ENCODE results near the gene WDFY2.

The WDFY2 gene

GRCh38 chr13:51704399-51705313, 120.4 kb downstream of the WDFY2 start:
- Histone ChIP-seq H3K9ac (ENCODE audit: low read length) (no peak overlapping the region), H3K9me2 (replicated peaks; ENCODE audit: insufficient read depth, low read length) (no peaks in the 10 kb centered on the region), H3K9me3 (ENCODE audit: insufficient read depth, low read length) (no peaks in the 10 kb centered on the region), H3K36me3 (ENCODE audit: low read length) (peaks cover 3% of the 10 kb centered on the region; the same call in 1 of the 2 replicates), H3K27ac (ENCODE audit: low read depth, low read length) (no peak overlapping the region), H3K4me2 (ENCODE audit: low read depth, low read length, poor library complexity, severe bottlenecking) (no peak overlapping the region), H3K27me3 (ENCODE audit: low read length) (no peaks in the 10 kb centered on the region), H3K4me3 (ENCODE audit: insufficient read depth, low read length, poor library complexity, severe bottlenecking) (no peak overlapping the region), H4K20me1 (ENCODE audit: low read depth, low read length) (no peaks in the 10 kb centered on the region), H2AFZ (ENCODE audit: low read depth, low read length, severe bottlenecking) (no peak overlapping the region), H3K79me2 (ENCODE audit: insufficient read depth, low read length) (no peaks in the 10 kb centered on the region), H3F3A (ENCODE audit: insufficient read depth) (no peaks in the 10 kb centered on the region)
- TF ChIP-seq EZH2phosphoT487 (conservative IDR thresholded peaks at IDR 0.05; ENCODE audit: low read length) = no peak
- TF ChIP-seq, protein P1, sequence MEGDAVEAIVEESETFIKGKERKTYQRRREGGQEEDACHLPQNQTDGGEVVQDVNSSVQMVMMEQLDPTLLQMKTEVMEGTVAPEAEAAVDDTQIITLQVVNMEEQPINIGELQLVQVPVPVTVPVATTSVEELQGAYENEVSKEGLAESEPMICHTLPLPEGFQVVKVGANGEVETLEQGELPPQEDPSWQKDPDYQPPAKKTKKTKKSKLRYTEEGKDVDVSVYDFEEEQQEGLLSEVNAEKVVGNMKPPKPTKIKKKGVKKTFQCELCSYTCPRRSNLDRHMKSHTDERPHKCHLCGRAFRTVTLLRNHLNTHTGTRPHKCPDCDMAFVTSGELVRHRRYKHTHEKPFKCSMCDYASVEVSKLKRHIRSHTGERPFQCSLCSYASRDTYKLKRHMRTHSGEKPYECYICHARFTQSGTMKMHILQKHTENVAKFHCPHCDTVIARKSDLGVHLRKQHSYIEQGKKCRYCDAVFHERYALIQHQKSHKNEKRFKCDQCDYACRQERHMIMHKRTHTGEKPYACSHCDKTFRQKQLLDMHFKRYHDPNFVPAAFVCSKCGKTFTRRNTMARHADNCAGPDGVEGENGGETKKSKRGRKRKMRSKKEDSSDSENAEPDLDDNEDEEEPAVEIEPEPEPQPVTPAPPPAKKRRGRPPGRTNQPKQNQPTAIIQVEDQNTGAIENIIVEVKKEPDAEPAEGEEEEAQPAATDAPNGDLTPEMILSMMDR (IDR thresholded peaks at IDR 0.05; ENCODE audit: insufficient read depth, low read length, poor library complexity, severe bottlenecking) = no peak

GRCh38 chr13:51707461-51707860, 123.2 kb downstream of the WDFY2 start:
- peaks cover 3% of the 10 kb centered on the region; the same call in 1 of the 2 replicates for H3K36me3 ChIP-seq (ENCODE audit: low read length)
- H4K20me1 ChIP-seq (ENCODE audit: low read depth, low read length) = no peaks in the 10 kb centered on the region
- no peaks in the 10 kb centered on the region for H3K9me3 ChIP-seq (ENCODE audit: insufficient read depth, low read length)
- no peak overlapping the region for H3K9ac ChIP-seq (ENCODE audit: low read length)
- H3K79me2 ChIP-seq (ENCODE audit: insufficient read depth, low read length) = no peaks in the 10 kb centered on the region
- no peaks in the 10 kb centered on the region for H3K27me3 ChIP-seq (ENCODE audit: low read length)
- TF ChIP-seq, protein P1 (IDR thresholded peaks at IDR 0.05; ENCODE audit: insufficient read depth, low read length, poor library complexity, severe bottlenecking) = no peak
- no peak for TF ChIP-seq EZH2phosphoT487 (conservative IDR thresholded peaks at IDR 0.05; ENCODE audit: low read length)
- no peak overlapping the region for H3K4me3 ChIP-seq (ENCODE audit: insufficient read depth, low read length, poor library complexity, severe bottlenecking)
- H3K4me2 ChIP-seq (ENCODE audit: low read depth, low read length, poor library complexity, severe bottlenecking) = no peak overlapping the region
- no peak overlapping the region for H2AFZ ChIP-seq (ENCODE audit: low read depth, low read length, severe bottlenecking)
- H3K9me2 ChIP-seq (replicated peaks; ENCODE audit: insufficient read depth, low read length) = no peaks in the 10 kb centered on the region
- no peak overlapping the region for H3K27ac ChIP-seq (ENCODE audit: low read depth, low read length)
- no peaks in the 10 kb centered on the region for H3F3A ChIP-seq (ENCODE audit: insufficient read depth)

- Histone ChIP-seq H3K9ac (ENCODE audit: low read length) (no peak overlapping the region), H3K27me3 (ENCODE audit: low read length) (no peaks in the 10 kb centered on the region), H4K20me1 (ENCODE audit: low read depth, low read length) (no peaks in the 10 kb centered on the region), H3K9me2 (replicated peaks; ENCODE audit: insufficient read depth, low read length) (no peaks in the 10 kb centered on the region), H3K4me3 (ENCODE audit: insufficient read depth, low read length, poor library complexity, severe bottlenecking) (no peak overlapping the region), H3F3A (ENCODE audit: insufficient read depth) (no peaks in the 10 kb centered on the region), H3K36me3 (ENCODE audit: low read length) (no peaks in the 10 kb centered on the region), H3K79me2 (ENCODE audit: insufficient read depth, low read length) (no peaks in the 10 kb centered on the region), H3K27ac (ENCODE audit: low read depth, low read length) (no peak overlapping the region), H3K9me3 (ENCODE audit: insufficient read depth, low read length) (no peaks in the 10 kb centered on the region), H3K4me2 (ENCODE audit: low read depth, low read length, poor library complexity, severe bottlenecking) (no peak overlapping the region), H2AFZ (ENCODE audit: low read depth, low read length, severe bottlenecking) (no peak overlapping the region)
- TF ChIP-seq, protein P1 (IDR thresholded peaks at IDR 0.05; ENCODE audit: insufficient read depth, low read length, poor library complexity, severe bottlenecking) = no peak
- TF ChIP-seq EZH2phosphoT487 (conservative IDR thresholded peaks at IDR 0.05; ENCODE audit: low read length) = no peak
Observed at GRCh38 chr13:51713807-51714206, 129.5 kb downstream of the WDFY2 start.
